Measurements from ENCODE around the gene KCNQ1OT1. TPM values are rescaled to one million over a fixed set of nuclear protein-coding genes. Genes with fewer than 3 reads are reported as not detected.

KCNQ1OT1 gene
- total and polyA plus RNA-seq, 10 donors: 0.02 to 3.1 (median 1.7) TPM

GRCh38 chr11:2666828-2667570 lies 32.8 kb downstream of the KCNQ1OT1 start:
- 77 to 93% (median 83%) methylated on average over 14 to 15 of the region's 15 CpGs for WGBS, 5 donors

GRCh38 chr11:2666401-2666741 lies 33.4 kb downstream of the KCNQ1OT1 start:
- TF ChIP-seq POLR2A (IDR thresholded peaks at IDR 0.05): no peak
- TF ChIP-seq CTCF (IDR thresholded peaks at IDR 0.05 in 8 of 11, conservative IDR thresholded peaks at IDR 0.05 in 3 of 11): no peak
- no peak for TF ChIP-seq POLR2AphosphoS5 (IDR thresholded peaks at IDR 0.05)
- H3K27ac ChIP-seq: no peak overlapping the region
- intact Hi-C loops (cut with DNase I; ENCODE audit: low total_unique reads): no loop called here
- peaks cover 0 to 53% (median 6%) of the 10 kb centered on the region in 6 donors for H3K36me3 ChIP-seq
- peak; percentile 42 for DNase-seq
- no peaks in the 10 kb centered on the region for H3K4me1 ChIP-seq
- no peaks in the 10 kb centered on the region for H3K27me3 ChIP-seq (replicated peaks in 1 of 7)
- WGBS, 5 donors: 80 to 92% (median 85%) methylated on average over 6 of the region's 6 CpGs
- H3K4me3 ChIP-seq: no peak overlapping the region
- H3K9me3 ChIP-seq: peaks cover 0 to 7% (median 0%) of the 10 kb centered on the region in 8 donors

More at GRCh38 chr11:2666828-2667570, 32.8 kb downstream of the KCNQ1OT1 start:
- no peak for TF ChIP-seq CTCF (IDR thresholded peaks at IDR 0.05 in 8 of 11, conservative IDR thresholded peaks at IDR 0.05 in 3 of 11)
- no peak for TF ChIP-seq POLR2A (IDR thresholded peaks at IDR 0.05)
- DNase-seq: peak; percentile 35
- Histone ChIP-seq H3K4me3 (no peak overlapping the region), H3K36me3 (peaks cover 0 to 48% (median 6%) of the 10 kb centered on the region in 6 donors), H3K27me3 (replicated peaks in 1 of 7) (no peaks in the 10 kb centered on the region), H3K9me3 (peaks cover 0 to under 1% (median 0%) of the 10 kb centered on the region in 8 donors), H3K27ac (no peak overlapping the region), H3K4me1 (no peaks in the 10 kb centered on the region)
- intact Hi-C loops (cut with DNase I; ENCODE audit: low total_unique reads): no loop called here

GRCh38 chr11:2665526-2666400 lies 34.0 kb downstream of the KCNQ1OT1 start:
- H3K27ac ChIP-seq: no peak overlapping the region
- TF ChIP-seq POLR2AphosphoS5 (IDR thresholded peaks at IDR 0.05) (no peak), POLR2A (IDR thresholded peaks at IDR 0.05) (no peak)
- H3K9me3 ChIP-seq: peaks cover 0 to 13% (median 4%) of the 10 kb centered on the region in 8 donors
- no peak for DNase-seq
- intact Hi-C loops (cut with DNase I; ENCODE audit: low total_unique reads): no loop called here
- H3K4me1 ChIP-seq: no peaks in the 10 kb centered on the region
- peaks cover 0 to 51% (median 6%) of the 10 kb centered on the region in 6 donors for H3K36me3 ChIP-seq
- 82 to 93% (median 92%) methylated on average over 9 to 11 of the region's 11 CpGs for WGBS, 5 donors
- H3K27me3 ChIP-seq (replicated peaks in 1 of 7): no peaks in the 10 kb centered on the region
- no peak overlapping the region for H3K4me3 ChIP-seq

- intact Hi-C loops (cut with DNase I; ENCODE audit: low total_unique reads): no loop called here
- WGBS, 5 donors: 91 to 95% (median 93%) methylated on average over 14 of the region's 14 CpGs
- Histone ChIP-seq H3K27me3 (replicated peaks in 1 of 7) (no peaks in the 10 kb centered on the region), H3K27ac (no peak overlapping the region), H3K4me1 (no peaks in the 10 kb centered on the region), H3K4me3 (no peak overlapping the region), H3K9me3 (peaks cover 0 to 21% (median 12%) of the 10 kb centered on the region in 8 donors), H3K36me3 (peaks cover 0 to 59% (median 6%) of the 10 kb centered on the region in 6 donors)
- TF ChIP-seq POLR2AphosphoS5 (IDR thresholded peaks at IDR 0.05) (no peak), CTCF (IDR thresholded peaks at IDR 0.05 in 8 of 11, conservative IDR thresholded peaks at IDR 0.05 in 3 of 11) (no peak), POLR2A (IDR thresholded peaks at IDR 0.05) (no peak)
- DNase-seq: no peak
Observed at GRCh38 chr11:2664791-2665525, 34.8 kb downstream of the KCNQ1OT1 start.
